HG03442 (cell line): ENCODE measurements around the gene CRMP1.

ENCODE experiments used
- ATAC-seq: cut with Tn5 transposase; IDR thresholded peaks from one replicate; pipeline ENCODE4 v1.9.1; 2021; ENCODE audit warnings: mild to moderate bottlenecking, moderate library complexity; ENCODE audit not compliant: unreplicated experiment

The CRMP1 gene

GRCh38 chr4:5921101-5921980, 28.5 kb upstream of the CRMP1 start:
- no peak for ATAC-seq

DNA sequence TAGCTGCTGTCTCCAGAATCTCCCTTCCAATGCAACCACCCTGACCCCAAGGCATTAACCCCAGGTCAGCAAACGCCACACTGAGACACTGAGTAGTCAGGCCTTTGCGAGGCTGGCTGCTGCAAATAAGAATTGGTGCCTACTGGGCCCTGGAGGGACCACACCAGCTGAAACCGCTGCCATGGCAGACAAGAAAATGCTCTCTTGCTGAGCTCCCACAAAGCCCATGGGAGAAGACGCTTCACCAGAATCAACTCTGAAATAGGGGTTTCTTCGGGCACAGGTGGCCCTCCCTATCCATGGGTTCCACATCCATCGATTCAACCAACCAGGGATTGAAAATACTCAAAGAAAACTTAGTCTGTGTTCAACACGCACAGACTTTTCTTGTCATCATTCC, 26.7 kb upstream of the CRMP1 start:
- no peak for ATAC-seq

DNA sequence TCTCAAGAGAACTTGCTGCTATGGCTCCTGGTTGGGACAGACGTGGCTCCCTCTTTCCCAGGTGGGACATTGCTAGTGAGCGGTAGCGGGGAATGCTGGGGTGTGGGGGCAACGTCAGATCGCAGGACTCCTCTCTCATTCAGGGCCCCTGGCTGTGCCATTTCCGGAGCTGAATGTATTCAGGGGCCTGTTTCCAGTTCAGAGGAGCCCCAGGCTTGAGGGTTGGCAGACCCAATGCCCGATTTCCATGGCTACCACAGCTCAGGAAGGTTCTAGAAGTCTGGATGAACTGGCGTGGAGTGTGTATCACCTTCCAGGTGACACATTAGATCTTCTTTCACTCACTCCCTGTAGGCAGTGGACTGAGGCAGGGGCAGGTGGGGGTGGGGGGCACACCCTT, 26.2 kb upstream of the CRMP1 start:
- no peak for ATAC-seq

DNA sequence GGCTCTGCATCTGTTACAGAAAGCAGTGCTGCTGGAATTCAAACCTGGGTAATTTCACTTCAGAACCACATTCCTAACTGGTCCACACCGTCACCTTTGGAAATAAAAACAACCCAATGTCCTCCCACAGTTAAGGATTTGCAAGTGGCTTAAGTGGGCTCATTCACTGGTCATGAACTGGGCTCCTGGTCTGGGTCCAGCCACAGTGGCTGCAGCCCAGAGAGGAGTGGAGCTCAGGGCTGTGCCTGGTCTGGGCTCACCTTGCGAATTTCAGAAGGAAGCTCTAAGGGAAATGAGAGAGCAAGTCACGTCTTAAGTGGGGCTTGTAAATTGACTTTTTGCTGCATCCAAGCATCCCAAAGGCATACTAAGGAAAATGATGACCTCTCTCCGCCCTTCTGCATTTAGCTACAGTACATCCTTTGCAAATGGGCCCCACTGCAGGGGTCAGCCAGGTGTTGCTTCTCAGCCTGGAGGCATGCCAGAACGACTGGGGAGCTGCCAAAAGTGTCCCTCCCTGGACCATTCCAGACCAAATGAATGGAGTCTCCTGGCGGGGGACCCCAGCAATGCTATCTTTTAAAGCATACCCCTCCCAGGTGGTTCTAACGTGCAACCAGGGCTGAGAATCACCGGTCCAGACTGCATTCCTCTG, 25.6 kb upstream of the CRMP1 start:
- no peak for ATAC-seq

- ATAC-seq, result no peak
These were observed 24.8 kb upstream of the CRMP1 start for GRCh38 chr4:5917672-5918071.

DNA sequence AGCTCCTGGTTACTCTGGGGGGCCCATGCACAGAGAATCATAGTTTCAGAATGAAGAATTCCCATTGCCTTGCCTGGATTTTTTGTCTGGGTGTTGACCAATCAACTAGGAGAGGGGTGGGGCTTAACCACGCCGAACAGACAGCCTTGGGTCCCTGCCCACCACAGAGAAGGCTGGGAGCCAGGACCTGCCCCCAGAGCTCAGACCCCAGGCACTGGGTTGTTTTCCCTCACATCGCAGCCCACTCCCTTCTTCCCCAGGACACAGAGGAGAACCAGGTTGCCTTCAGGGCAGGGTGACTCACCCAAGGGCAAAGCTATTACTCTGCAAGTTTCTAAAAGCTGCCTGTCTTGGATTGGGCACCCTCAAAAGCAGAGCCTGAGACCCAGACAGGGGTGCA, 23.3 kb upstream of the CRMP1 start:
- ATAC-seq, result no peak

DNA sequence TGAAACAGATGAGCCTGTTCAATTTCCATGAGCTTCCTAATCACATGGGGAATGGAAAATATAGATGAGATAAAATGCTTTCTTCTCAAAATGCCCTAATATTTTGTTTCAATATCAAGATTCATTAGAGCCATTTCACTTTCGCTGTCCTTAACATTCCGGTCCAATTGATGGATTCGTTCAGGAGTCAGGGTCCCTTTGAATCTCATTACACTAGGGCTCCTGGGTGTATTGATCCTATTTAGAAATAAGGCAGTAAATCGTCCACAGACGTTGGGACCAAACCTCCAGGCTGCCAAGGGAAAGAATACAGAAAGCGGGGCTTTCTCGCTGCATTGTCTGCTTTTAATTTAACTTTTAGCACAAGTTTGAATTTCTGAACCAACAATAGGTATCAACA, 20.6 kb upstream of the CRMP1 start:
- ATAC-seq, result no peak

GRCh38 chr4:5912614-5913019, 19.7 kb upstream of the CRMP1 start:
- no peak for ATAC-seq

GRCh38 chr4:5908876-5909427, 16.1 kb upstream of the CRMP1 start:
- ATAC-seq, result no peak

- no peak for ATAC-seq
These were observed 13.3 kb upstream of the CRMP1 start for GRCh38 chr4:5906191-5906590.

GRCh38 chr4:5905714-5906113, 12.8 kb upstream of the CRMP1 start:
- ATAC-seq, result no peak

DNA sequence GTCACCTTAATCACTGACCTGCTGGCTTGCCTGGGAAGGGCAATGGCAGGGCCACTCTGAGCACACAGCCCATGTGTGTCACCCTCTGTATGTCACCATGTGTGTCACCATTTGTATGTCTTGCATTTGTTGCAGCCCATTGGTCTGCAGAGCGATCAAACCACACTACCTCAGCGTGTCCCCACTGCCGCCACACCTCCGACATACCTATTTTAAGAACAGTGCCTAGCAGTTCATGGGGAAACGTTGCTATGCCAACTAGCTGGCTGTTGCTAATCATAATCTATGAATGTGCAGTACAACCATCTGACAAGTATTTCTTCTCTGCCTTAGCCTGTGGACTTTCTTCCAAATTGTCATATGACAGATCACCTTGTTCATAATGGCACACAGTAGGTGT, 8.0 kb upstream of the CRMP1 start:
- ATAC-seq, result no peak

DNA sequence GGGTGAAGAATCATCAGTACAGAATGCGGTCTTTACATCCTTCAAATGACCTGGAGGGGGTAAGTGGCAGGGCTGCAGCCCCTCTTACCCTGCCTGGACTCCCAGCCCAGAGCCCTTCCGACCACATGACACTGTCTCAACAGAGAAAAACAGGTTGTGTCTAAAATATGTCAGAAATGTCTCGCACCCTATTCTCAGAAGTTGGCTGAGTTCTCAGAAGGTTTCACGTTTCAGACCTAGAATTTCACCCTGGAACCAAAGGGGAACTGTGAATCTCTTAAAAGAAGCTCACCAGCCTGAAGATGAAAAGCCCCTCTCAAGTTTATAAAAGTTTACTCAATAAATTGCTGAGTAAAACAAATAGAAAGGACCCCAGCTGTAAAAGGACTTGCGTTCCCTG, 7.0 kb upstream of the CRMP1 start:
- no peak for ATAC-seq

DNA sequence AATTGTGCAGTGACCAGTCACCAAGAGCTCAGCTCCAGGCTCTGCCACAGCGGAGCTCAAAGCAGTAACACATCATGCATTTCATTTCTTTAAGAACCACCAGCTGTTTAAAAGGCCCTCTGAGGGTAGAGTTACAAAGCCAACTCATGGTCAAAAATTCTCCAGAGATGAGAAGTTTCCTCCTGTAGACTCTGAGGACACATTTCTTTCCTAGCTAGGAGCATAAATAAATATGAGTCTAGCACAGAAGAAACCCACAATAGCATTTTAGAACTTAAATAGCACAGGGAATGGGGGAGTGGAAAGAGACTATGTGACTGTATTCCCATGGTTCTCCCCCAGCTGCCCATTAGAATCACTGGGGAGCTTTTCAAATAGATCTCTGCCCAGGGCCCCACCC, 6.5 kb upstream of the CRMP1 start:
- no peak for ATAC-seq

GRCh38 chr4:5897674-5898073, 4.8 kb upstream of the CRMP1 start:
- no peak for ATAC-seq

GRCh38 chr4:5895287-5895686, 2.4 kb upstream of the CRMP1 start:
- ATAC-seq, result no peak

GRCh38 chr4:5894266-5894665, 1.4 kb upstream of the CRMP1 start:
- no peak for ATAC-seq

DNA sequence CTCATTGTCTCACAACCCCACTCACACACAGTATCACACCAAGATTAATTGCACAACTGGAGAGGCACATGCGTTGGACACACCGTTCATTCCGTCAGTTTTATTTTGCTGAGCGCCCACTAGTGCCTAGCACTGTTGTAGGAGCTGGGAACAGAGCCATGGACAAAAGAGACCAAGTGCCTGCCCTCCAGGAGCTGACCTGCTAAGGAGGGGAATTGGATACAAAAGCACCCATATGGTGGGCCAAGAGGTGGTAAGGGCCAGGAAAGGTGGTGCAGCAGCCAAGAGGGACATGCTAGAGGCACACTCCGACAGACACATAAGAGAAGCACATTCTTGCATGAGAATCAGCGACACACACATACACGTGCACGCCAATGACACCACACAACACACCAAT, 705 bp upstream of the CRMP1 start:
- ATAC-seq, result no peak

DNA sequence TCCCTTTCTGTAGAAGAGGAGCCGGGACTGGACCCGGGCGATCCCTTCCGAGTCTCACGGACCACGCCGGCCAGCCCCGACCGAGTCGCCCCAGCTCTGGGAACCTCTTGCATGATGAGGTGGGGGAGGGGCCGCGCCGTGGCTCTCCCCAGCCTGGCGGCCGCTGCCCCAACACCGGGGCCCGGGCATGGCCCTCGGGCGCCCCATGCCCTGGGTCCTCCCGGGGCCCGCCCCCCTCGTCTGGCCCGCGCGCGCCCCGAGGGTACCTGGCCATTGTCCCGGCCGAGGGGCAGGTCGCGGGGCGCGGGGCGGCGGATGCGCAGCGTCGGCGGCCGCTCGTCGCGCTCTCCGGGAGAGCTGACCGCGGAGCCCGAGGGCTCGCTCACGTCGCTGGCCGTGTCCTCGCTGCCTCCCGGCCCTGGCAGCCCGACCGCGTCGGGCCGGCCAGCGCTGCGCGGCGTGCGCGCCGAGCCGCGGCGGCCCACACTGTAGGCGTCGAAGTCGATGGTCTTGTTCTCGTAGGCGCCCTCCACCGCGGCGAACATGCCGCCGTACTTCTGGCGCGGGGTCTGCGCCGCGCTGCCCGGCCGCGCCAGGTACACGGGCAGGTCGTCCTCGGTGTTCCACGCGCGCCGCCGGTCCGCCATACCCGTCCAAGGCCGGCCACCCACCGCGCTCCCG, 423 bp downstream of the CRMP1 start:
- no peak for ATAC-seq

DNA sequence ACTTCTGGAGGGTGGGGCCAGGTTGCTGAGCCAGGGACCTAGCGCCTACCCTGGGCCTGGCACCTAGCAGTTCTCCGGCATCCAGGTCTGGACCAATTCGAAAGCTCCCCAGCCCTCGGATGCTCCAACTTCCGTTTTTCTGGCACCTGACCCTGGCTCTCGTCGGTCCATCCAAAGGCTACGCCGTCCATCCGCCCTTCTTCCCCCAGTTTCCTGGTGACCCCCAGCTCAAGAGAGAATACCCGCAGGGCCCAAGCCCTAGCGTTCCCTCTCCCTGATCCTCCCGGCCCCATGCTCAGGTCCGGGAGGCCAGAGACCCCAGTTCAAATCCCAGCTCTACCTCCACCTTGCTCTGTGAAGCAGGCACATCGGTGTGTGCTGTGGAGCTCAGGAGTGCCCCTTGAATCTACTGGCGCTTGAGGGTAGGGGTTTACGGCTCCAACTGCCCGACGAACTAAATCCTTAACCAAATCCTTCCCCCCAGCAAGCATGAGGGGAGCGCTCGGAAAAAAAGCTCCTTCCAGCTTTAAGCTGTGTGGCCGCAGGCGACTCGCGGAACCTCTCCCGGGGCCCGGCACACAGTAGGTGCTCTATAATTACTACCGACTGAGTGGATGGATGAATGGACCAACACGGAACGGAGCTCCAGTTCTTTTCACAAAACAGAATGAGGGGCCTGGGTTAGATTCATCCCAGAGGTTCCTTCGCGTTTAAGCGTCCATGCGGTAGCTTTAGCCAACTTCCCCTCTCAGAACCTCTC, 1.1 kb downstream of the CRMP1 start:
- ATAC-seq, result no peak
